Measurements from ENCODE around the gene SLC35F3.

- TF ChIP-seq CTCF (IDR thresholded peaks at IDR 0.05; ENCODE audit: poor library complexity) (no peak), EZH2 (IDR thresholded peaks at IDR 0.05; ENCODE audit: borderline replicate concordance) (no peak), EZH2phosphoT487 (IDR thresholded peaks at IDR 0.05; ENCODE audit: low read depth, severe bottlenecking, unreplicated experiment) (no peak)
Measured at GRCh38 chr1:234226819-234227165, 322.3 kb downstream of the SLC35F3 start.
